ENCODE results near the gene MEF2D. TPM values are rescaled to one million over a fixed set of nuclear protein-coding genes. Genes with fewer than 3 reads are reported as not detected.

Gene MEF2D
- total RNA-seq, 4 donors from 2014 or later: 26.4 to 80.6 (median 32.0) TPM

- WGBS, 2 donors: 92 to 93% methylated on average over 19 of the region's 19 CpGs
- peaks cover 31 to 49% of the 10 kb centered on the region in 2 donors for H3K4me1 ChIP-seq
- H3K27ac ChIP-seq: no peak overlapping the region
Observed at GRCh38 chr1:156482276-156482675, 18.3 kb downstream of the MEF2D start.

GRCh38 chr1:156481527-156481926, 19.0 kb downstream of the MEF2D start:
- no peaks in the 10 kb centered on the region for H3K27me3 ChIP-seq
- no peak overlapping the region for H3K27ac ChIP-seq
- intact Hi-C loops (cut with DNase I): no loop called here
- WGBS, 2 donors: 92 to 95% methylated on average over 5 of the region's 5 CpGs
- TF ChIP-seq POLR2A (IDR thresholded peaks at IDR 0.05) (no peak), CTCF (IDR thresholded peaks at IDR 0.05) (no peak)
- no peak overlapping the region for H3K4me3 ChIP-seq (replicated peaks in 1 of 3)
- H3K9me3 ChIP-seq: no peaks in the 10 kb centered on the region
- no peak for DNase-seq
- peaks cover 29 to 51% of the 10 kb centered on the region in 2 donors for H3K4me1 ChIP-seq
- peaks cover 48 to 53% of the 10 kb centered on the region in 2 donors for H3K36me3 ChIP-seq

More at GRCh38 chr1:156482276-156482675, 18.3 kb downstream of the MEF2D start:
- Histone ChIP-seq H3K27me3 (no peaks in the 10 kb centered on the region), H3K9me3 (no peaks in the 10 kb centered on the region), H3K4me3 (replicated peaks in 1 of 3) (no peak overlapping the region), H3K36me3 (peaks cover 41 to 47% of the 10 kb centered on the region in 2 donors)
- intact Hi-C loops (cut with DNase I): no loop called here
- DNase-seq: no peak
- no peak for TF ChIP-seq POLR2A (IDR thresholded peaks at IDR 0.05)

- H3K27me3 ChIP-seq: no peaks in the 10 kb centered on the region
- peak in 1 of 2 donors; percentile 35 for DNase-seq
- no peak overlapping the region for H3K4me3 ChIP-seq (replicated peaks in 1 of 3)
- peaks cover 58 to 62% of the 10 kb centered on the region in 2 donors for H3K36me3 ChIP-seq
- peak overlapping the region in 1 of 3 donors; percentile 38 for H3K27ac ChIP-seq
- TF ChIP-seq POLR2A (IDR thresholded peaks at IDR 0.05): no peak
- TF ChIP-seq CTCF (IDR thresholded peaks at IDR 0.05): peak in 4 of 6 experiments; percentile 28 to 38 (median 32)
- H3K9me3 ChIP-seq: no peaks in the 10 kb centered on the region
- peaks cover 29 to 43% of the 10 kb centered on the region in 2 donors for H3K4me1 ChIP-seq
- intact Hi-C loops (cut with DNase I): no loop called here
- WGBS, 2 donors: 61 to 64% methylated on average over 34 of the region's 34 CpGs
Observed at GRCh38 chr1:156480411-156481192, 20.0 kb downstream of the MEF2D start.

- peaks cover 64 to 68% of the 10 kb centered on the region in 2 donors for H3K36me3 ChIP-seq
- no peaks in the 10 kb centered on the region for H3K9me3 ChIP-seq
- intact Hi-C loops (cut with DNase I): no loop called here
- TF ChIP-seq POLR2A (IDR thresholded peaks at IDR 0.05) (no peak), CTCF (IDR thresholded peaks at IDR 0.05) (no peak)
- no peak for DNase-seq
- no peaks in the 10 kb centered on the region for H3K27me3 ChIP-seq
- no peak overlapping the region for H3K4me3 ChIP-seq (replicated peaks in 1 of 3)
- WGBS, 2 donors: 69 to 77% methylated on average over 4 of the region's 4 CpGs
- peaks cover 23 to 36% of the 10 kb centered on the region in 2 donors for H3K4me1 ChIP-seq
- peak overlapping the region in 1 of 3 donors; percentile 13 for H3K27ac ChIP-seq
Observed at GRCh38 chr1:156480016-156480370, 20.6 kb downstream of the MEF2D start.

GRCh38 chr1:156479093-156480015, 21.2 kb downstream of the MEF2D start:
- H3K27me3 ChIP-seq: no peaks in the 10 kb centered on the region
- intact Hi-C loops (cut with DNase I): no loop called here
- DNase-seq: no peak
- no peak for TF ChIP-seq POLR2A (IDR thresholded peaks at IDR 0.05)
- no peak for TF ChIP-seq CTCF (IDR thresholded peaks at IDR 0.05)
- H3K4me1 ChIP-seq: peaks cover 17 to 30% of the 10 kb centered on the region in 2 donors
- H3K36me3 ChIP-seq: peaks cover 70 to 74% of the 10 kb centered on the region in 2 donors
- H3K27ac ChIP-seq: peak overlapping the region in 2 of 3 donors; percentile 13 to 64
- H3K9me3 ChIP-seq: no peaks in the 10 kb centered on the region
- no peak overlapping the region for H3K4me3 ChIP-seq (replicated peaks in 1 of 3)
- 88 to 94% methylated on average over 14 to 15 of the region's 15 CpGs for WGBS, 2 donors
